Hepatic stellate cell (primary cell): ENCODE data around the gene BSDC1.
A peak's percentile ranks its signal among the peaks of the same experiment; 100 is the strongest.

ENCODE experiments used
- DNase-seq: peaks from one replicate; pipeline ENCODE4 v3.0.0; 2011; ENCODE audit warnings: low spot score

BSDC1 gene

DNA sequence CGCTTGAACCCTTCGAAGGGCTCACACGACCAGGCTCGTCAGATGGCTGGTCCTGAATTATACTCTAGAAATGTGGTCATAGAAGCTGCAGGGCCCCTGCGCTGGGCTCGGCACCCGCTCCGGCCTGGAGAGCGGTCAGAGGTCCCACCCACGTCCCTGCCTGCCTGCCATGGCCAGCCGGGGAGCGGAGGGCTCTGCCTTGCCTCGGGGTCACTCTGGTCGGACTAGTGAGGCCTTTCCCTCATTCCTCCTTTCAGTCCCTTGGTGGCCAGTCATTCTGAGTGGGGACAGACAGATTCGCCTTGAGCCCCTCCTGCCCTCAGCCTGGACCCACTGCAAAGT is 57.7 kb downstream of the BSDC1 start:
- DNase-seq: no peak

DNA sequence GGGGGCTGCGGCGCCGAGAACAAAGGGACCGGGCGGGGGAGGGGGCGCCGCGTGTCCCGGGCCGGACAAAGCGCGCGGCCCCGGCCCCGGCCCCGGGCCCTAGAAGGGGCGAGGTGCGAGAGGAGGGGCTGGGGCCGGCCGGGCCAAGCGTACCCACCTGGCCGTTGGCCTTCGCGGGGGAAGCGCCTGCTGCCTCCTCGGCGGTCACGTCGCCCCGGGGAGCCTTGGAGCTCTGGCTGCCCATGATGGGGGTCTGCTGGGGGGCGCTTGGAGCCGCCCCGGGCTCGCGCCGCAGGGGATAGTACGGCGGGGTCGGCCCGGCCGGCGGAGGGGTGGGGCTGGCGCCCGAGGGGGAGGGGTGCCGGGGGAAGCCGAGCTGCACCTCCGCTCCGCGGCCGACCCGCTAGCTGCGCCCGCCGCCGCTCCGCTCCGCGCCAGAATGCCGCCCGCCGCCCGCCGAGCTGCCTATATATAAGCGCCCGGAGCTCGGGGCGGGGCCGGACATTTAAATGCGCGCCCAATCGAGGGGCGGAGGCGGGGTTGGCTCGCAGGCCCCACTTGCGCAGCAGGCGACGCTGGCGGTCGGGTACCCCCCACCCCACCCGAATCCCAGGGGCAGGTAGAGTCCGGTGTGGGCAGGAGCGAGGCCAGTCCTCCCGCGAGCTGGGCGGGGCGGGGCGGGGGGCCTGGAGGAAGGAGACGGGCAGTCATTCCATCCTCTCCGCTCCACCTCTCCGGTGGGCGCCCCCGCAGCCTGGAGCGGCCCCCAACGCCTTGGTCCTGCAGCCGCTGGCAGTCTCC is 58.3 kb downstream of the BSDC1 start, which contains the start of gene MARCKSL1:
TSS of gene MARCKSL1 (minus strand) at position 444 of the 801 bp plus-strand sequence. CDS start at position 244, 200 bp downstream.
- DNase-seq: peak; percentile 66

DNA sequence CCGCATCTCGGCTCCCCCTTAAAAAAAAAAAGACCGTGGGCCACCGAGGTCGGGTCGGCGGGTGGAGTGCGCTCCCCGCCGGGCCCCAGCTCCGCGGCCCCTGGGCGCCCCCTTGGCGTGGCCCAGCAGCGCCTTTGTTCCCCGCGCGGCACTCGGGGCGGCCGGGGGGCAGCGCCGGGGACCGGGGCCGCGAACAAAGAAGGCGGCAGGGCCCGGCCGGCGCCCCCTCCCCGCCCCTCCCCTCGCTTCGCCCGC is 58.8 kb downstream of the BSDC1 start:
- no peak for DNase-seq

DNA sequence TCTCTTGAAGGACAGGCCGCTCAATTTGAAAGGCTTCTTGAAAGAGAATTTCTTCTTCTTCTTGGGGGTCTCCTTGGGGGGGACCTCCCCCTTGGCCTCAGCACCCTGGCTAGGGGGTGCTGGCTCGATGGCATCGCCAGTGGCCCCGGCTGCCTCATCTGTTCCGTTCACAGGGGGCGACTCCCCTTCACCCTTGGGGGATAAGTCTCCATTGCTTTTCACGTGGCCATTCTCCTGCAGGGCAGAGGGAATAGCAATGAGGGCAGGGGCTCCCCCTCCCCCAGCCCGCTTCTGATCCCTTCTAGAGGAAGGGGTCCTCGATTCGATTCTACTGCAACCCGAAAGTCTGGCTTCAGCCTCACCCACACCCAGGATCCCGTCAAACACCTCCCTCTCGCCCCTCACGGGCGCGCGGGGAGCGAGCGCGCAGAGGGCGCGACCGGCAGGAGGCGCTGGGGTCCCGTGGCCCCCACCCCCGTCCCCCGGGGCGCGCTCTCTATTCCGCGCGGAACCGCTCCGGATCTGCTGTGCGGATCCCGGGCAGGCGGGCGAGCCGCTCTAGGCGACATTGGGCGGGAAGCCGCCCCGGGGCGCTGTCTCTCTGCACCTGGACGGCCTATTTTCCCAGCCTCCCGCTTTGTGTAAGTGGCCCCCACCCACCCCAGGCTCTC is 59.2 kb downstream of the BSDC1 start:
- peak; percentile 56 for DNase-seq

DNA sequence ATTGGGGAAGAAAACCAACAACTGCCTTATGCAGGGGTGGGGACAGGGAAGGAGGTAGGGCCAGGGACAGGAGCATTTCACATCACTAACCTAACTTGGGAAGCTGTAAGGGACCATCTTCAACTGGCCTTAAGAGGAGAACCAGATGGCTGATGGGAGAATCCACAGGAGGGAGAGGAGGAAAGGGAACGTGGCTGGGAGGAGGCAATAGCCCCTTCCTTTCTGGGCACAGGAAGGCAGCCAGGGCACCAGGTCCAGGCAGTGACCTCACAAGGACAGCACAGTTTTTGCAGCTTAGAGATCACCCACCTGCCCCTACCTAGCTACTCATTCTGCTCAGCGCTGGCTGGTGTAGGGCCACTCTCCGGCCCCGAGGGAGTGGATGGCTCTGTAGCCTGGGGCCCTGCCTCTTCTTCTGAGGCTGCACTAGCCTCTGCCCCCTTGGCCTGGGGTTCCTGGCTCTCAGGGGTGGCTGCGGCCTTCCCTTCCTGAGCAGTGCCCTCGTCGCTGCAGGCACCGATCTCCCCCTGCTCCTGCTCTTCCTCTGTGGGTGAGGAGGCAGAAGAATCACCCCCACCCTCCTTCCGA is 59.9 kb downstream of the BSDC1 start:
- DNase-seq: no peak

DNA sequence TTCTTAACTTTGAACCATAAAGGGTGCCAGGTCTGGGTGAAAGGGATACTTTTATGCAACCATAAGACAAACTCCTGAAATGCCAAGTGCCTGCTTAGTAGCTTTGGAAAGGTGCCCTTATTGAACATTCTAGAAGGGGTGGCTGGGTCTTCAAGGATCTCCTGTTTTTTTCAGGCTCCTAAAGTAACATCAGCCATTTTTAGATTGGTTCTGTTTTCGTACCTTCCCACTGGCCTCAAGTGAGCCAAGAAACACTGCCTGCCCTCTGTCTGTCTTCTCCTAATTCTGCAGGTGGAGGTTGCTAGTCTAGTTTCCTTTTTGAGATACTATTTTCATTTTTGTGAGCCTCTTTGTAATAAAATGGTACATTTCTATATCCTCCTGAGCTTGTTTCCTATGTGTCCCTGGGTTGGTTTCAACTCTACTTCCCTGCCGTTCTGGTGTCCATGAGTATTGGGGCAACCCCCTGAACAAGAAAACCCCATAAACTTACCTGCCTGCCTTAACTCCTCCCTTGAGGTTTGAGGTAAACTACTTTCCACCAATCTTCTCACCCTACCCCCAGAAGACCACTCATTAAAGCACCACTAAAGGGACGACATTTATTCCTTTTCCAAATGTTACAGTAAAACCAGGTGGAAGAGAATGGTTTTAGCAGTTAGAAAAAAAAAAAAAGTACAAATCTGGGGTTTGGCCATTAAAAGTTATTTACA is 60.8 kb downstream of the BSDC1 start:
- no peak for DNase-seq

DNA sequence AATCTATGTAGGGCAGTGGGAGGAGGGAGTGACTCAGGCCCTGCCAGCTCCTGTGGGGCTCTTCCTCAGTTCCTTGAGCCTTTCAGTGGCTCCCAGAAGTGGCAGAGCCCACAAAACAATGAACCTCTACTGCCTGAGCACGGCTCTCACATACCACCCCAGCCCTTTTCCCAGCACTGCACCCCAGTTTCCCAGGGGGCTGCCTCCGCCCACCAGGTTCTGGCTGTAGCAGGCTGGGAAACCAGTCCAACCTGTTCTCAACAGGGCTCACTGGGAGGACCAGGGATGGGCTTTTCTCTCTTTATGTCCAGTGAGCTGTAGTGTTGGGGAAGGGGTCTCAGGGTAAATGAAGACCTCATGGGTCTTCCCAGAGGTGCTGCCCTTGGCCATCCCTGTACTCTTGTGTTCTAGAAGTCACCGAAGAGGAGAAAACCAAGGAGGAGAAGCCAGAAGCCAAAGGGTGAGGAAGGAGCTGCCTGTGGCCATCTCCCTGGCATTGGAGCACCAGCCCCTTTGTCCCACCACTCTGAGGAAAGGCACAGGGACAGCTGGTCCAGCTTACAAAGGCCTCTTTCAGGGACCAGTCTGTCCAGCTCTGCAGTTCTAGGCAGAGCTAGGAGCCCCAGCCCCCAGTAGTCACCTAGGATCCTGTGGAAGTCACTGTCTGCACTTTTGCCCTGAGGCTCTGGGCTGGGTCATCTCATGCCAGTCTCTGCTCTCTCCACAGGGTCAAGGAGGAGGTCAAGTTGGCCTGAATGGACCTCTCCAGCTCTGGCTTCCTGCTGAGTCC is 61.8 kb downstream of the BSDC1 start:
- no peak for DNase-seq

DNA sequence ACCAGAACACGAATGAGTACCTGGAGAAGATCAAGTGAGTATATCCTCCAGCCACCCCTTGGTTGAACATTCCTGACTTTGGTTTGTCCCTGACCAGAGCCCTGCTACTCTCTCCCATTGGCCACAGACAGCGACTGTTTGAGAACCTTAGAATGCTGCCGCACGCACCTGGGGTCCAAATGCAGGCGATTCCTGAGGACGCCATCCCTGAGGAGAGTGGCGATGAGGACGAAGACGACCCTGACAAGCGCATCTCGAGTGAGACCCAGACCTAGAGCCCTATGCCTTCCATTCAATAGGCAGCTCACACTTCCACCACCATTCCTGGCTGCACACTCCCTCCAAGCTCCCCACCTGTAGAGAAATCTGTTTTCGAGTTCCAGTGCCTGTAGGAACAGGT is 62.7 kb downstream of the BSDC1 start:
- no peak for DNase-seq

DNA sequence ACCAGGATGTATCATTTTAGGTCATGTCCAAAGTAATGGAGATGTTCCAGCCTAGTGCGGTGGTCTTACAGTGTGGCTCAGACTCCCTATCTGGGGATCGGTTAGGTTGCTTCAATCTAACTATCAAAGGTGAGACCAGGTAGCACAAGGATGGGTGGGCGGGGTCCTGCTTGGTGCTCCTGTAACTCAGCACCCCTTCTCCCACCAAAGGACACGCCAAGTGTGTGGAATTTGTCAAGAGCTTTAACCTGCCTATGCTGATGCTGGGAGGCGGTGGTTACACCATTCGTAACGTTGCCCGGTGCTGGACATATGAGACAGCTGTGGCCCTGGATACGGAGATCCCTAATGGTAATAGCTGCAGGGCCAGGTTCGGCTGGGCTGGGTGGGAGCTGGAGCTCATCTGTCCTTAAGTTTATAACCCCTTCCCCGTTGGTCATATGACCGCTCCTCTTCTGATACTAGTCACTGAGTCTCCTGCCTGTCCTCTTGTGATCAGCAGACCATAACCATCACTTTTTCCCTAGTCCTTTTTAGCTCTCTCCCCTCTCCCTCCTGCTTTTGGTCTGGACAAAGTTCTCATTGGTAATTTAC is 63.6 kb downstream of the BSDC1 start:
- DNase-seq: no peak

DNA sequence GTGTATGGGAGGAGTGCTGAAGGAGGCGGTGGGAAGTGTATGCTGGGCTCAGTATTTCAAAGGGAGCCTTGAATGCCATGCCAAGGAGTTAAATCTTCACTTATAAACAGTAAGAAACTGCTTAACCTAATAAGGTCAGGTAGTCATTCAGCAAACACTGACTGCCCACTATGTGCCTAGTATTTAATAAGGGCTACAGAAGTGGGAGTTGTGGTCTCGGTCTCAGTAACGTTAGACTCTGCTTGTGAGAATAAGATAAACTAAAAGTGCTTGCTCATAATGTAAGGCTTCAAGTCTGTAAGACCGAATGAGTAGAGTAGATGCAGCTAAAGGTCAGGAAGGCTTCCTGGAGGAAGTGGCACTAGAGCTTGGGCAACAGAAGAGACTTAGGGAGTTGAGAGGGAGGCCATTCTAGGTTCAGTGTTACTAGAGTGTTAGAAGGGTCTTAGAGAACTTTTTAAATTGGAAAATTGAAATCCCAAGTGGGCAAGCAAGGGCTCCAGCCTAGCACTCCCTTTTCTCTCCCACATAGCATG is 64.2 kb downstream of the BSDC1 start:
- no peak for DNase-seq

DNA sequence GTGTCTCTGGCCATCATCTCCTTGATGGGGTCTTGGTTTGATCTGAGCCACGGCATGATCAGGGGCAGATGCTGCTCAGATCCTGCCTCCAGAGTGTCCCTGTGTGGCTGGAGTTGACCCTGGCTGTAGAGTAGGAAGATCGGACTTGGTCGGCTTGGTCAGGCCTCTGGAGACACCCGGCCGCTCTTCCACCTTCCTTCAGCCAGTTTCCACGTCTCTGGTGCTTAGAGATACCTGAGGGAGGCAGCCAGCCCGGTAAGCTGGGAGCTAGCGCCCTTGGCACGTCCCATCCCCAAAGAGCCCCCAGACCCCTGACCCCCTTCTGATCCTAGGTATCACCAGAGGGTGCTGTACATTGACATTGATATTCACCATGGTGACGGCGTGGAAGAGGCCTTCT is 67.0 kb downstream of the BSDC1 start:
- no peak for DNase-seq

DNA sequence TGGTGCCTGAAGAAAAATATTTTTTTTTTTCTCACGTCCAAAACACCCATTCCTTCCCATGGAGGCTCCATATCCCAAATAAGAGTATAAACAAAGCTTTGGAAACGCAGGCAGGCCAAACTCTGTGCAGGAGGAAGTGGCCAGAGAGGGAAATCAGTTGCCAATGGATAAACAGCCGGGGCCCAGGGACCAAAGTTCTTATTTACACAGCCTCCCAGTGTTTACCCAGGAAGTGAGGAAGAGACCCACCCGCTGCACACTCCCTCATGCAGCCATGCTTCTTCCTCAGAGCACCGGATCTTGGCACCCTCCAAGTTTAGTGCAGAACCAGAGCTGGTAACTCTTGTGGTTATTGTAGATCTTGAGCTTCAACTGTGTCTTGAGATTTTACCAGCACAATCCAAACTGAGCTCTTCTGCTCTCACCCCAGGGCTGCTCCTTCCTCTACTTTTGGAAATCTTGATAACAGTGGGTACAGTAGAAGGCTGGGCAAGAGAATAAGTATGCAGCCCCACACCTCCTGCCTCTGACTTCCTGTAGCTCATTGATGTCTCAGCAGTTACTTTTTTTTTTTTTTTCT is 72.4 kb downstream of the BSDC1 start:
- DNase-seq: no peak

DNA sequence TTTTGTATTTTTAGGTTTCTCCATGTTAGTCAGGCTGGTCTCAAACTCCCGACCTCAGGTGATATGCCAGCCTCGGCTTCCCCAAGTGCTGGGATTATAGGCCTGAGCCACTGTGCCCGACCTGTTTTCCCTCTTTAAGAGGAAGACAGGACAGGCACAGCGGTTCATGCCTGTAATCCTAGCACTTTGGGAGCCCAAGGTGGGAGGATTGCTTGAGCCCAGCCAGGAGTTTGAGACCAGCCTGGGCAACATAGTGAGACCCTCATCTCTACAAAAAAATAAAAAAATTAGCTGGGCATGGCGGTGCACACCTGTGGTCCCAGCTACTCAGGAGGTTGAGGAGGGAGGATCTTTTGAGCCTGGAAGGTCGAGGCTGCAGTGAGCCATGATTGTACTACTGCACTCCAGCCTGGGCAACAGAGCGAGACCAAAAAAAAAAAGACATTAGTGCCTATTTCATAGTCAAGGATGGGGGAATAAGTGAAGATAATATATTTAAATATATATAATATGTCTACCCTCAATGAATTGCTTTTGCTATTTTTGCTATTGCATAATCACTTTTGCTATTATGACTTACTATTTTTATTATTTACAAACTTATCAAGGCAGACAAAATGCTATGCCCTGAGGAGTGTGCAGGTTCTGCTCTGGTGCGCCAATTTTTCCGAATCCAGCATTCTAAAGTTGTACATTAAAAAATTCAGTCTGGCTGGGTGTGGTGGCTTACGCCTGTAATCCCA is 75.9 kb downstream of the BSDC1 start:
- no peak for DNase-seq

DNA sequence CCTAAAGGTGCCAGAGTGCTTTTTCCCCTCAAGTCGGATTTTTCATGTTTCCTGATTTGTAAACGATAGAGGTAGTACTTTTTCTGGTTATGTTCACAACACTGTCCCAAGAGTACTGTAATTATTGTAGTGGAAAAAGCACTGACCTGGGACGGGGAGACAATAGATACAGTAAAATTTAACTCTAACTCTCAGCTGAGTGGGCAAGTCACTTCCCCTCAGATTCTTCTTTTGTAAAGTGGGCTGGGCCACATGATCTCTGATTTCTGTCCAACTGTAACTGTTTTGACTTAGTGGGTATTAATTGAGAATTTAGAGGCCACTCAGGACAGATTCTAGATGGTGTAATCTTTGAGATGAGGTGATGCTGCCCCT is 77.4 kb downstream of the BSDC1 start:
- DNase-seq: no peak
